Erythroblast (primary cell): ENCODE results near the gene ESR1.

Experiments
- GATA1 ChIP-seq: IDR thresholded peaks from 2 replicates; pipeline ENCODE4 v1.6.1; 2011; ENCODE audit warnings: low read depth, mild to moderate bottlenecking, control low read depth, low read length, moderate library complexity
- POLR2A ChIP-seq: IDR thresholded peaks from 2 replicates; pipeline ENCODE4 v1.6.1; 2011; ENCODE audit warnings: mild to moderate bottlenecking, low read length

DNA sequence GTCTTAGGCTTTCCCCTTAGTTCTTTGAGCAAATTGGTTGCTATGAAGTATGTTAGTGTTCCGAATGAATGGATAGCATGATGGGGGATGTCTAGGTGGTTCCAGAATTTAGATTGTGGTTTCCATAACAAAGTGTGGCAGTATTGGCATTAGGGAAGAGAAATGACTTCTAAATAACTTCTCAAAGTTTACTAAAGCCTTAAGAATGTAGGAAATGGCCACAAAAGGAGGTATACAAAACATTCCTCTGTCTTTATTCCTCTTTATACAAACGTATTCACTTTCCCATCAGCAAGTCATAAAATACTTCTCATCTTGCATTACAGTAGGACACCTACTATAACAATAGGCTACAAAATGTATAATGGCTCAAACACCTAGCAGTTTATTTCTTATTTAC is 279.6 kb downstream of the ESR1 start:
- no peak for TF ChIP-seq POLR2A
- no peak for TF ChIP-seq GATA1
